GM12801 (cell line): ENCODE data around the gene ARPC4.

Experiments used
- CTCF ChIP-seq: IDR thresholded peaks from one replicate; pipeline ENCODE4 v1.5.1; 2011; ENCODE audit warnings: control low read depth; ENCODE audit not compliant: insufficient read length; ENCODE audit errors: extremely low read depth

The ARPC4 gene

GRCh38 chr3:9786825-9787669, 5.8 kb upstream of the ARPC4 start:
- TF ChIP-seq CTCF = no peak

- no peak for TF ChIP-seq CTCF
Measured at GRCh38 chr3:9787714-9788113, 5.2 kb upstream of the ARPC4 start.

- TF ChIP-seq CTCF = no peak
Measured at GRCh38 chr3:9791127-9791526, 1.8 kb upstream of the ARPC4 start.

GRCh38 chr3:9791790-9792404, 985 bp upstream of the ARPC4 start:
- no peak for TF ChIP-seq CTCF

GRCh38 chr3:9793161-9793781, 389 bp downstream of the ARPC4 start:
- TF ChIP-seq CTCF = no peak

GRCh38 chr3:9794400-9794799, 1.5 kb downstream of the ARPC4 start:
- TF ChIP-seq CTCF = no peak

- no peak for TF ChIP-seq CTCF
Measured at GRCh38 chr3:9795207-9795606, 2.3 kb downstream of the ARPC4 start.
